GM21526 (cell line): ENCODE measurements around the gene RBKS.

ENCODE experiments used
- ATAC-seq: cut with Tn5 transposase; IDR thresholded peaks from one replicate; pipeline ENCODE4 v1.9.1; 2021; ENCODE audit warnings: moderate library complexity; ENCODE audit not compliant: unreplicated experiment, low FRiP score

Gene RBKS

GRCh38 chr2:27805180-27805579, 85.0 kb downstream of the RBKS start:
- no peak for ATAC-seq

GRCh38 chr2:27804146-27804545, 86.0 kb downstream of the RBKS start:
- ATAC-seq = no peak

DNA sequence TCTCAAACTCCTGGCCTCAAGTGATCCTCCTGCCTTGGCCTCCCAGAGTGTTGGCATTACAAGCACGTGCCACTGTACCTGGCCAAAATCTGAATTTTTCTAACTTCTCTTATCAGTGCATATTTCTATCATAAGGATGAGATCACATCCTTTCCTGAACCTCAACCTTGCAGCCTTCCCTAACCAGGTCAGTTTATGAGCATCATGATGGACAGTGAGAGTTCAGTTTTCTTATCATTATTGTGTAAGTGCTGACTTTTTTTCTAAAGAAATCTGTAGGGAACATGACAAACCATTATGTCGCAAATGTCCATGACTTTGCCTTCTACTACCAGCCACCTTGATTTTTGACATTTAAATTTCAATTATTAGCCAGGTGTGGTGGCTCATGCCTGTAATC, 87.1 kb downstream of the RBKS start:
- ATAC-seq = no peak

DNA sequence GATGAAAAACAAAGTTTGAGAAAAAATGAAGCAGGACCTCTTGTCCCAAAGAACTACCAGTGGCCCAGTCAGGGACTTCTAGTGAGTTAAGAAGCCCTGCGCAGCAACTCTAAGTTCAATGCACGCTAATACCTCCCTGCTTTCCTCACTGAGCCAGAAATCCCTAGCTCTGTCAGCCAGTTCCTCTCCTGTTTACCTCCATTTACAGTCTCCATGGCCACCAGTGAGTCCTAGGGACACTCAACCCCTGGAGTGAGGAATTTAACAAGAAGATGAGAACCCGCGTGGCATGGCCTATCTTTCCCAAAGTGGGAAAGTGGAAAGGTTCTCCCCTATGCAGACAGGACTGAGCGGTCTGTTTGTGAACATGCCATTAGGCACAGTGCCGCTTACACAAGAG, 87.6 kb downstream of the RBKS start:
- no peak for ATAC-seq

GRCh38 chr2:27800856-27801255, 89.3 kb downstream of the RBKS start:
- ATAC-seq = no peak

- ATAC-seq = no peak
Observed at GRCh38 chr2:27799646-27800010, 90.6 kb downstream of the RBKS start.

- ATAC-seq = no peak
Observed at GRCh38 chr2:27798948-27799645, 91.1 kb downstream of the RBKS start.

- no peak for ATAC-seq
Observed at GRCh38 chr2:27798486-27798885, 91.7 kb downstream of the RBKS start.

DNA sequence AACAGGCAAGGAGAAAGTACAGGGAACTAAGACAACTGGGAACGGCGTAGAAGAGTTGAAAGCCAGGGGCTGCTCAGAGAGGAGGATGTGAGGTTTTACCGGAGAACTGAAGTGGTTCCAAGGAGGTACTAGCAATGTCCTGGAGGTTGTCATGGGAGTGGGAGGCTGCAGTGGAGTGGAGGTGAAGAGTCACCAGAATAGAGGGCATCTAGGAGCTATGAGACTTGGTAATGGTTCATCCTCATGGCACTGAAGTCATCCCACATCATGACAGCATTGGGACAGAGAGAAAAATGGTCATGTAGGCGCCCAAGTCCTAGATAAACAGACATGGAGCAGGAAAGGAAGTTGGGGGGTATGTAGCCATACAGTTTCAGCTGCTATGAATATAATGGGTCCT, 92.3 kb downstream of the RBKS start:
- no peak for ATAC-seq

GRCh38 chr2:27796791-27797765, 93.1 kb downstream of the RBKS start:
- no peak for ATAC-seq

GRCh38 chr2:27795868-27796277, 94.3 kb downstream of the RBKS start:
- ATAC-seq = no peak

- no peak for ATAC-seq
Observed at GRCh38 chr2:27795093-27795834, 94.9 kb downstream of the RBKS start.

- ATAC-seq = no peak
Observed at GRCh38 chr2:27792759-27793158, 97.4 kb downstream of the RBKS start.

DNA sequence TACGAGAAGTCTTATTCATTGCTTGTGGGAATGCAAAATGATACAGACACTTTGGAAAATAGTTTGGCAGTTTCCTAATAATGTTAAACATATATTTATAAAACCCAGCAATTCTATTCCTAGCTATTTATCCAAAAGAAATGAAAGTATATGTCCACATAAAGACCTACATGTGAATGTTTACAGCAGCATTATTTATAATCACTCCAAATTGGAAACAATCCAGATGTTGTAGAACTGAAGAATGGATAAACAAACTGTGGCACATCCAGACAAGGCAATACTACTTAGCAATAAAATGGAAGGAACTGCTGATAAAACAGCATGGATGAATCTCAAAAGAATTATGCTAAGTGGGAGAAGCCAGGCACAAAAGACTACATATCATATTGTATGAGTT, 99.4 kb downstream of the RBKS start:
- ATAC-seq = no peak

- no peak for ATAC-seq
Observed at GRCh38 chr2:27782701-27783100, 107.5 kb downstream of the RBKS start.

- no peak for ATAC-seq
Observed at GRCh38 chr2:27781496-27781895, 108.7 kb downstream of the RBKS start.

DNA sequence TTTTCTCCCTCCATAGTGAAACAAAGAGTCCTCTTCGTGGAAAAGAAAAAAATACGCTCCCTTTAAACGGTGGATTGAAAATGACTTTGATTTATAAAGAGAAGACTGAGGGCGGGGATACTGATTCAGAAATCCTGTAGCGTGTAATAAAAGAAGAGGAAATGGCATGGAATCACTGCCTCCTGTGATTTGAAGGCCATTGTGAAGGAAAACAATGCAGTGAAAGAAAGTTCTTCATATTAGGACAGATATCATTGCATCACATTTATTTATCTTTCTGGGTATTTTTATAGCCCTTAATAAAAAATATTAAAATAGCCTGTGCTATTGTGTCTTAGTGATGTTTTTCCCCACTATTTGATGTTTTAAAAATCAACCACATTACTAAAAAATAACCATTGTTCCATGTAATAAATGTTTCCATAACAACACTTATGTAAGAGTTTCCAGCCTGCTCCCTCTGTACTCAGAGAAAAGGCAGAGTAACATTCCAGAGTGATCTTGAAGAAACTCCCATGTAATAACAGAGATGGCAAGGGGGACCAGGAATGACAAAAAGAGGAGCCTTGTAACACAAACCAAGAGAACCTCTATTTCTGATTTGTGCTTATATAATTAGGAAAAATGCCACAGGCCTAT, 110.7 kb downstream of the RBKS start:
- ATAC-seq = no peak

DNA sequence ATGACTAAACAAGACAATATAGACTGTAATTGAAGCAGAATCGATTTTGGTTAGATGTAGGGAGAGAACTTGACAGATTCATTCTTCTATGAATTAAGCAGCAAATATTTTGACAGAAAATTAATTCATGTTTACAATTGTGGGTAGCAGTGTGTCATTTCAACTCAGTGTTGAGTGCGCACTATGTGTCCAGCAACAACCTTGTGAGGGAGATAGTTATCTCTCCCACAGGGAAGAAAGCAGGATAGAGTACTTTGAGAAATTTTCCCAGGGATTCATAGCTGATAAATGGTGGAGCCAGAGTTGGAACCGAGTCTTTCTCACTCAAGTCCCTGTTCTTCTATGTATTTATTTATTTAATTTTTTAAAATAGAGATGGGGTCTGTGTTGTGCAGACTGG, 113.5 kb downstream of the RBKS start:
- no peak for ATAC-seq

DNA sequence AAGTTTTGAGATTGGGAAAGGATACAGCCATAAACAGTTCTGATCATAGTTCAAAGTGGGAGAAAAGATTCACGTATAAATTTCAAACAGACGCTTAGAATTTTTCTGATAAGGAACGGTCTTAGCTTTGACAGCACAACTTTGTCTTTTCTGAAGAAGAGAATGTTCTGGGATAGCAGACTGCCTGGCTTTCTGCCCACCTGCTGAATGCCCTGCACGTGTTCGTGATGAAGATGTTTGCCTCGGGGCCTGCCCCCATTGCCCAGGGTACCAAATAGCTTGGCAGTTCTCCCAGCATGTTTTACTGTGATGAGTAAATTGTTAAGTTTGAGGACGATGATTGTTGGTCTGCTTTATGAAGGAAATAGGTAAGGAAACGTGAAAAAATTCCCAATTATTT, 114.1 kb downstream of the RBKS start:
- ATAC-seq = no peak

DNA sequence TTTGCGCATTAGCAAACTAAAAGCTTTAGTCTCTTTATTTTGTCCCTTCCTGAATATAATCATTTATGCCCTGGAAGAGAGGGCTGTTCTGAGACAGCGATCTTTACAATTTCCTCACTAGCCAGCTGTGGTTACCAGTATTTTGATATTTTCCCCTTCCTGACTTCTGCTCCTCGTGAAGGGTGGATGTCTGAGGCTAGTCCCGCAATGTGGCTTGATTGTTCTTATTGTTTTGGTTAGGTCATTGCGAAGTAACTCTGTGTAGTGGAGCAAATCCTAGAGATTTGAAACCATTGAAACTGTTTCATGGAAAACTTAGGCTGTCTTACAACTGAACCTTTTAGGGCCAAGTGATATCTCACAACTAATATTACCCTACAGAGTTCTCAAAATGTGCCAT, 116.2 kb downstream of the RBKS start:
- no peak for ATAC-seq

DNA sequence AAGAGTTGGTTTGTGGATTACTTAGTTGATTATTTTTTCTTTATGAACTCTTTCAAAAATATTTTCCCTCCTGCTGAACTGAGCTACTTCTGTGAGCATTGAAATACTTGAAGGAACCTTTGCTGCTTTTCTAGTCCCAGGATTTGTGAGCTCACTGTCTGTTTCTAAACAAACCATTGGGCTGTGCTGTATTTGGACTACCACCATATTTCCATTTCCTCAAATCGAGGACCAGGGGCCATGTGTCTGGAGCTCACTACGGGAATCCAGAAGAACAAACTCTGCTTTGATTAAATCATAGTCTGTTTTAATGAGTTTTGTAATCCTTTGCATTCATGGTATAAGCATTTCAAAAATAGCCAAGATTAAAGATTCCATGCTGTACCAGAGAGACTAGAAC, 117.4 kb downstream of the RBKS start:
- no peak for ATAC-seq
